ENCODE results near the gene PRLR. TPM values are rescaled to one million over a fixed set of nuclear protein-coding genes. Genes with fewer than 3 reads are reported as not detected.

The PRLR gene
- total RNA-seq, 3 donors from 2014 or later (not counting 1 experiment from before 2014, with no cell fraction given), result 0.05 to 0.16 (median 0.09) TPM

GRCh38 chr5:35004771-35005170 is 225.5 kb downstream of the PRLR start:
- H3K4me1 Mint-ChIP-seq, result no peaks in the 10 kb centered on the region
- H3K27me3 Mint-ChIP-seq (ENCODE audit: low read depth in 2 of 2), result peaks cover 13 to 19% of the 10 kb centered on the region in 2 donors

GRCh38 chr5:35004200-35004599 is 226.1 kb downstream of the PRLR start:
- Histone ChIP-seq H3K36me3 (ENCODE audit: control insufficient read depth, insufficient read depth, low read length) (no peaks in the 10 kb centered on the region), H3K4me3 (ENCODE audit: low read length) (no peak overlapping the region), H3K27me3 (ENCODE audit: control insufficient read depth, insufficient read depth, low read length) (no peaks in the 10 kb centered on the region), H3K27ac (ENCODE audit: low read length) (no peak overlapping the region), H3K4me1 (ENCODE audit: control insufficient read depth, insufficient read depth, low read length) (no peaks in the 10 kb centered on the region), H3K9me3 (ENCODE audit: control insufficient read depth, insufficient read depth, low read length) (no peaks in the 10 kb centered on the region)
- H3K4me3 Mint-ChIP-seq, result no peak overlapping the region
- DNase-seq, result no peak
- H3K9me3 Mint-ChIP-seq, result no peaks in the 10 kb centered on the region
- H3K36me3 Mint-ChIP-seq, result no peaks in the 10 kb centered on the region
- no peak for ATAC-seq
- no peaks in the 10 kb centered on the region for H3K4me1 Mint-ChIP-seq
- no peak overlapping the region for H3K27ac Mint-ChIP-seq
- TF ChIP-seq CTCF (IDR thresholded peaks at IDR 0.05), result no peak
- intact Hi-C loops (cut with micrococcal nuclease), result no loop called here
- 85% methylated on average over 5 of the region's 5 CpGs for WGBS (ENCODE audit: insufficient coverage)
- peaks cover 9 to 17% of the 10 kb centered on the region in 2 donors for H3K27me3 Mint-ChIP-seq (ENCODE audit: low read depth in 2 of 2)

More at GRCh38 chr5:35004771-35005170, 225.5 kb downstream of the PRLR start:
- Mint-ChIP-seq H3K36me3 (no peaks in the 10 kb centered on the region), H3K4me3 (no peak overlapping the region), H3K9me3 (no peaks in the 10 kb centered on the region), H3K27ac (no peak overlapping the region)
- no peak for ATAC-seq
- Histone ChIP-seq H3K36me3 (ENCODE audit: control insufficient read depth, insufficient read depth, low read length) (no peaks in the 10 kb centered on the region), H3K27me3 (ENCODE audit: control insufficient read depth, insufficient read depth, low read length) (no peaks in the 10 kb centered on the region), H3K4me3 (ENCODE audit: low read length) (no peak overlapping the region), H3K27ac (ENCODE audit: low read length) (no peak overlapping the region), H3K9me3 (ENCODE audit: control insufficient read depth, insufficient read depth, low read length) (no peaks in the 10 kb centered on the region), H3K4me1 (ENCODE audit: control insufficient read depth, insufficient read depth, low read length) (no peaks in the 10 kb centered on the region)
- WGBS (ENCODE audit: insufficient coverage), result 94% methylated on average over 1 of the region's 1 CpG
- intact Hi-C loops (cut with micrococcal nuclease), result no loop called here
- no peak for DNase-seq
- TF ChIP-seq CTCF (IDR thresholded peaks at IDR 0.05), result no peak

DNA sequence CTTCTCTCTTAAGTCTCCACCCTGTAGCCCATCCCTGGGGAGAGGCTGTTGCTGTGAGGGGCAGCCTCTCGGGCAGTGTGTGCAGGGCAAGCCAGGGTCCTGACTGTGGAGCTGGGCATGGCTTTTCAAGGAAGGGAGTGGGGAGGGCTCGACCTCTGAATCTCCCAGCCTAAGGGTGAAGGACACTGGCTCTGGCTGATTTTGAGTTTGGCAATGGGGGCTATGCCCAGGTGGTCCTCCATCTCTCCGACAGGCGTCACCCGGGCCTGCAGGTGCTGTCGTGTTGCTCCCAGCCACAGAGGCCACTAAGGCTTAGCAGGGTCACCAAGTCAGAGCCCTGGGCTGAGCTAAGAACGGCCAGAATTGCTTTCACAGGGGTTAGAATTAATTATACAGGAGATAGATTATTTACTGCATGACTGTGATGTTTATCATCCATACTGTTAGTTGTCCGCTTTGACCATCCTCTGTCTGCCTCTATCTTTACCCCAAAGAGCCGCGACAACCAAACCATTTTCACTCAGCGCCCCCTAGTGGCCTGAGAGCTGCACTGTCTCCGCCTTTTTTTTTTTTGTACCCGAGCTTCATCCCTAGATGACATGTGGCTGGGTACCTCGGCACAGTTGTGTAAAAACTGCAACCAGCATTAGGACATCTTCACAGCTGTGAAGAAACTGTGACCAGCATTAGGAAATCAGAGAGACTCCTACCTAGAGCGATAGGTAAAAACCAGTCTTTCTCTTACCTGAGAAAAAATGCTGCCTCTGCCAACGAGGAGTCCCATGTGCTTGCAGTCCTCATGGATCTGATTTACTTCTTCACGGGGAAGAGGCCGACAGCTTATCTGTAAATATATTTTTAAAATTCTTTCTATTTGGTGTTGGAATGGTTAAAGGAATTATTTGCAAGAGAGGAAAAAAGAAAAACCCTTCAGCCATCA is 227.0 kb downstream of the PRLR start:
- WGBS (ENCODE audit: insufficient coverage), result 53% methylated on average over 17 of the region's 18 CpGs
- H3K36me3 ChIP-seq (ENCODE audit: control insufficient read depth, insufficient read depth, low read length), result no peaks in the 10 kb centered on the region
- peaks cover 2 to 19% of the 10 kb centered on the region in 2 donors for H3K27me3 Mint-ChIP-seq (ENCODE audit: low read depth in 2 of 2)
- no peaks in the 10 kb centered on the region for H3K36me3 Mint-ChIP-seq
- H3K9me3 ChIP-seq (ENCODE audit: control insufficient read depth, insufficient read depth, low read length), result no peaks in the 10 kb centered on the region
- H3K4me3 Mint-ChIP-seq, result no peak overlapping the region
- no peaks in the 10 kb centered on the region for H3K4me1 Mint-ChIP-seq
- H3K4me1 ChIP-seq (ENCODE audit: control insufficient read depth, insufficient read depth, low read length), result no peaks in the 10 kb centered on the region
- peak; percentile 30 to 67 for DNase-seq
- H3K9me3 Mint-ChIP-seq, result no peaks in the 10 kb centered on the region
- ATAC-seq, result peak; percentile 38 to 64 (median 54)
- H3K27ac ChIP-seq (ENCODE audit: low read length), result no peak overlapping the region
- TF ChIP-seq CTCF (IDR thresholded peaks at IDR 0.05), result peak; percentile 81
- intact Hi-C loops (cut with micrococcal nuclease), result loop anchor here (1.0 kb wide), 1 partner anchor 529 kb away; no protein-coding TSS in a partner anchor
- no peak overlapping the region for H3K27ac Mint-ChIP-seq
- H3K4me3 ChIP-seq (ENCODE audit: low read length), result no peak overlapping the region
- no peaks in the 10 kb centered on the region for H3K27me3 ChIP-seq (ENCODE audit: control insufficient read depth, insufficient read depth, low read length)

All from natural killer cell (primary cell).